GM23248 (cell line): ENCODE results near the gene HSPB3.

Experiments used
- EZH2 ChIP-seq: fragments of 200-600 bp; sonication (generic); IDR thresholded peaks from 2 replicates; pipeline ENCODE4 v1.6.1; 2018; ENCODE audit warnings: antibody characterized with exemption, mild to moderate bottlenecking; ENCODE audit not compliant: insufficient read depth, poor library complexity, severe bottlenecking
- EZH2phosphoT487 ChIP-seq: fragments of 200-600 bp; sonication (generic); IDR thresholded peaks from 2 replicates; pipeline ENCODE4 v1.6.1; 2018; ENCODE audit warnings: antibody characterized with exemption, moderate library complexity, mild to moderate bottlenecking, low read depth; ENCODE audit not compliant: insufficient read depth

DNA sequence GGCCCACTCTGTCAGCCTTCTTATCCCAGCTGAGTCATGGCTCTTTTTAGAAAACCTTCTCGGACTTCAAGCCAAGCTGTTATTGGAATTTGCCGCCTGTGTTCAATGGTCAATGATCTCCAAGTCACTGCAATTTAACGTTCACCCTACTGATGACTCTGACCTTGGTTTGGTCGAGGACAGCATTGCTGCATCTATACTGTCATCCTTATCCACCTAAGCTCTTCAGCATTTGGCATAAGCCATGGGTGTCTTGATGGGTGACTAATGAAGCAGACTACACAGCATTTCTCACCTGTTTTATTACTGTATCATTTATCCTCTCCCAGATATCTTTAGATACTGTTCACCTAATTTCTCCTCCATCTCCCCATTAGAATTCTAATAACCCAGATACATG, 5.6 kb upstream of the HSPB3 start:
- TF ChIP-seq EZH2phosphoT487 (no peak), EZH2 (no peak)
